Heart right ventricle (tissue), 16 donors: ENCODE data around the gene TMEM190. TPM values are rescaled to one million over a fixed set of nuclear protein-coding genes. Genes with fewer than 3 reads are reported as not detected.

Experiments
- ATAC-seq, 8 donors: fragments of 200-7000 bp; cut with Tn5 transposase; one replicate each; pipeline ENCODE4 v1.9.1; 2020; ENCODE audit warnings: mild to moderate bottlenecking in 8 of 8, moderate library complexity in 8 of 8, moderate number of reproducible peaks in 1 of 8
- DNase-seq, 2 donors: peaks; one replicate each; pipeline ENCODE4 v3.0.0-alpha.2; 2020
- H3K27ac ChIP-seq, 10 donors: fragments of 200-600 bp; sonication (generic) in 2 of 10; one replicate each; pipeline versions ENCODE4 v1.5.0 to v1.8.0; 2020 to 2022; ENCODE audit warnings: mild to moderate bottlenecking in 3 of 10
- H3K27me3 ChIP-seq, 7 donors: fragments of 200-600 bp; one replicate each; pipeline ENCODE4 v1.8.0; 2021 to 2022; ENCODE audit warnings: mild to moderate bottlenecking in 2 of 7
- H3K36me3 ChIP-seq, 9 donors: fragments of 200-600 bp; sonication (generic) in 1 of 9; one replicate each; pipeline versions ENCODE4 v1.5.0 to v1.8.0; 2020 to 2022; ENCODE audit warnings: mild to moderate bottlenecking in 2 of 9
- H3K4me1 ChIP-seq, 9 donors: fragments of 200-600 bp; sonication (generic) in 1 of 9; one replicate each; pipeline versions ENCODE4 v1.5.0 to v1.8.0; 2020 to 2022; ENCODE audit warnings: mild to moderate bottlenecking in 4 of 9
- H3K4me3 ChIP-seq, 10 donors: fragments of 200-600 bp; sonication (generic) in 2 of 10; one replicate each; pipeline versions ENCODE4 v1.5.0 to v1.8.0; 2020 to 2022; ENCODE audit warnings: mild to moderate bottlenecking in 7 of 10, moderate library complexity in 2 of 10
- H3K9me3 ChIP-seq, 11 donors: fragments of 200-600 bp in 10 of 11; sonication (generic) in 2 of 11; one replicate each; pipeline versions ENCODE4 v1.5.0 to v1.8.0; 2013 to 2022; ENCODE audit warnings: mild to moderate bottlenecking in 2 of 11, control low read depth in 1 of 11, moderate library complexity in 1 of 11
- WGBS, 2 donors: extraction: QIAGEN DNeasy Blood & Tissue Kit; methylation state at CpG; one replicate each; pipeline ENCODE4 v1.1.7; 2013; ENCODE audit warnings: inconsistent platforms in 1 of 2; 5-methylcytosine and 5-hydroxymethylcytosine counted together
- intact Hi-C, 10 donors: fragments of 100-400 bp; cut with DNase I; formaldehyde crosslinking; loops; one replicate each; pipeline versions ENCODE4 v1.11.1 to v1.14.2; 2022
- polyA plus RNA-seq, 2 donors: library from polyadenylated mRNA; stranded (reverse); fragments of 200-250 nt; gene quantifications; one replicate each; pipeline ENCODE4 v1.2.3, GENCODE V29; 2013
- total RNA-seq, 10 donors: library from RNA; stranded (reverse); fragmentation: NEBNext Ultra II Directional in 3 of 10; extraction: Animal tissue kit (Norgen Biotek cat#: 25700) in 3 of 10; gene quantifications; one replicate each; pipeline versions ENCODE4 v1.2.1 to v1.2.4, GENCODE V29; 2021 to 2023
- TF ChIP-seq, protein P1 (sequence below), 9 donors: fragments of 200-600 bp; sonication (generic) in 2 of 9; IDR thresholded peaks; one replicate each; pipeline versions ENCODE4 v1.5.0 to v1.8.0; 2021 to 2022; ENCODE audit warnings: antibody characterized with exemption in 9 of 9, mild to moderate bottlenecking in 5 of 9, moderate library complexity in 1 of 9
- donor health status: Arrhythmogenic right ventricular cardiomyopathy.
- donor health status: ischemic (EF 13 %, LVEDD 7.1; RV severe dilation, severe dysfunction).
- donor health status: healthy with polysubstance abuse.
- donor health status: DM: no; HTN: yes; CAD: no.
- donor health status: DM: no; HTN: no; CAD: no.
- donor health status: ischemic (EF 25% LVEDD 6.9; RV normal size, moderate dysfunction).
- donor health status: ischemic (EF 25% LVEDD 5.7; RV mildly dilated, moderate dysfunction).
- donor health status: healthy.
- donor health status: DM: yes; HTN: yes; CAD: no.
- donor health status: Ischemic cardiomyopathy.
- donor health status: ischemic (EF 35%, LVEDD 5.7; RV mildly dilated, moderate dysfunction).
- donor health status: nonischemic (EF 11% LVEDD 7.7; RV severe dilation, severe dysfunction).
- donor health status: DM: yes; HTN: yes; CAD: no.
- donor health status: PGD.
- donor health status: ischemic (EF 29% LVEDD 5.4; RV normal size, mild dysfunction).
- donor health status: nonischemic (EF 23%, LVEDD 6.1; RV moderate dilation, normal function).

TMEM190 gene
- total and polyA plus RNA-seq, 12 donors = not detected

DNA sequence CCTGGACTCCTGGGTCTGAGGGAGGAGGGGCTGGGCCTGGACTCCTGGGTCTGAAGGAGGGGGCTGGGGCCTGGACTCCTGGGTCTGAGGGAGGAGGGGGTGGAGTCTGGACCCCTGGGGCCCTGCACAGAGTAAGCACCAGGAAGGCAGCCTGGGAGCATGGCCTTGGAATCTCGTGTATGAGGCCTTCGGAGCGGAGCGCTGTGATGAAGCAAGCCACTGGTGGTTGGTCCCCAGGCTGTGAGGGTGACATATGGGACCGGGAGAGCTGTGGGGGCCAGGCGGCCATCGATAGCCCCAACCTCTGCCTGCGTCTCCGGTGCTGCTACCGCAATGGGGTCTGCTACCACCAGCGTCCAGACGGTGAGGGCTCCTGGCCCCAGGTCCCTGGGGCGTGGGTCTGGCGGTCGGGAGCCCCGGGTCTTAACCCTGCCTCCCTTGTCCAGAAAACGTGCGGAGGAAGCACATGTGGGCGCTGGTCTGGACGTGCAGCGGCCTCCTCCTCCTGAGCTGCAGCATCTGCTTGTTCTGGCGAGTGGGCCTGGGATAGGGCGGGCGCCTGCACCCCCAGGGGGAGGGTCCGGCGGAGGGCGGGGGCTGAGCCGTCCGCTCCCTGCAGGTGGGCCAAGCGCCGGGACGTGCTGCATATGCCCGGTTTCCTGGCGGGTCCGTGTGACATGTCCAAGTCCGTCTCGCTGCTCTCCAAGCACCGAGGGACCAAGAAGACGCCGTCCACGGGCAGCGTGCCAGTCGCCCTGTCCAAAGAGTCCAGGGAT is 918 bp downstream of the TMEM190 start:
- DNase-seq = no peak
- TF ChIP-seq, protein P1, sequence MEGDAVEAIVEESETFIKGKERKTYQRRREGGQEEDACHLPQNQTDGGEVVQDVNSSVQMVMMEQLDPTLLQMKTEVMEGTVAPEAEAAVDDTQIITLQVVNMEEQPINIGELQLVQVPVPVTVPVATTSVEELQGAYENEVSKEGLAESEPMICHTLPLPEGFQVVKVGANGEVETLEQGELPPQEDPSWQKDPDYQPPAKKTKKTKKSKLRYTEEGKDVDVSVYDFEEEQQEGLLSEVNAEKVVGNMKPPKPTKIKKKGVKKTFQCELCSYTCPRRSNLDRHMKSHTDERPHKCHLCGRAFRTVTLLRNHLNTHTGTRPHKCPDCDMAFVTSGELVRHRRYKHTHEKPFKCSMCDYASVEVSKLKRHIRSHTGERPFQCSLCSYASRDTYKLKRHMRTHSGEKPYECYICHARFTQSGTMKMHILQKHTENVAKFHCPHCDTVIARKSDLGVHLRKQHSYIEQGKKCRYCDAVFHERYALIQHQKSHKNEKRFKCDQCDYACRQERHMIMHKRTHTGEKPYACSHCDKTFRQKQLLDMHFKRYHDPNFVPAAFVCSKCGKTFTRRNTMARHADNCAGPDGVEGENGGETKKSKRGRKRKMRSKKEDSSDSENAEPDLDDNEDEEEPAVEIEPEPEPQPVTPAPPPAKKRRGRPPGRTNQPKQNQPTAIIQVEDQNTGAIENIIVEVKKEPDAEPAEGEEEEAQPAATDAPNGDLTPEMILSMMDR (IDR thresholded peaks at IDR 0.05) = no peak
- intact Hi-C loops = no loop called here
- whole genome bisulfite sequencing, 2 donors = 6 to 9% methylated on average over 43 of the region's 43 CpGs
- Histone ChIP-seq H3K9me3 (no peaks in the 10 kb centered on the region), H3K36me3 (no peaks in the 10 kb centered on the region), H3K27me3 (peaks cover 0 to 50% (median 45%) of the 10 kb centered on the region in 7 donors), H3K4me3 (no peak overlapping the region), H3K4me1 (peaks cover 0 to 14% (median 5%) of the 10 kb centered on the region in 9 donors), H3K27ac (no peak overlapping the region)
- ATAC-seq = peak in 2 of 8 donors; percentile 9 to 18

DNA sequence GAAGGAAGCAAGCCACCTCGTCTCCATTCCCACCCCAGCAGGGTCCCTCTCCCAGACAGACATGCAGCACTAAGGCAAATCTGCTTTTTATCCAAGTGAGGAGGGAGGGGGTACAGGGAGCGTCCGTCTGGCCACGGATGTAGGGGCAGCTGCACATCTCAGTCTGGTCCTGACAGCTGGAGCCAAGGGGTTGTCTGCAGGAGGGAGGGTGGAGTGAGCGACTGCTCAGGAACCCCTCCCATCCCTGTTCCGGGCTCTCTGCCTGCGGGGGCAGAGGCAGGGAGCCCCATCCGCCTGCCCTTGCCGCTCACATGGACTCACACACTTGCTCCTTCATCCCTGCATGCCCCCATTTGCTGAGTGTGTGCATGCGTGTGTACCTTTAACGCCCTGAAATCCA is 2.5 kb downstream of the TMEM190 start:
- WGBS, 2 donors = 56 to 67% methylated on average over 10 to 11 of the region's 11 CpGs
- Histone ChIP-seq H3K27me3 (peaks cover 0 to 37% (median 32%) of the 10 kb centered on the region in 7 donors), H3K4me1 (peaks cover 4 to 18% (median 10%) of the 10 kb centered on the region in 9 donors), H3K9me3 (no peaks in the 10 kb centered on the region), H3K36me3 (no peaks in the 10 kb centered on the region), H3K4me3 (no peak overlapping the region), H3K27ac (no peak overlapping the region)
- DNase-seq (no peak), ATAC-seq (no peak)
- TF ChIP-seq, protein P1 (IDR thresholded peaks at IDR 0.05) = no peak
- intact Hi-C loops = no loop called here

DNA sequence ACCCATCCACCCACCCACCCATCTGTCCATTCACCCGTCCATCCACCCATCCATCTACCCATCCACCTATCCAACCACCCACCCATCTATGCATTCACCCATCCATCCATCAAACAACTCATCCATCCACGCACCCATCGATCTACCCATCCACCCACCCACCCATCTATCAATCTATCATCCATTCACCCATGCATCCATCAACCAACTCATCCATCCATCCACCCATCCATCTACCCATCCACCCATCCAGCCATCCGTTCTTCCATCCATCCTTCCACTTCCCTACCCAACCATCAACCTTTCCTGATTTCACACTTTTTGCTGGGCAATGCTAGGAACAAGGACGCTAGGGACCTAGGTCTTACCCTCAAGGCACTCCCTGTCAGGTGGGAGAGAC is 5.4 kb downstream of the TMEM190 start:
- DNase-seq (no peak), ATAC-seq (no peak)
- 98 to 99% methylated on average over 5 of the region's 5 CpGs for WGBS, 2 donors
- peaks cover 0 to 6% (median 2%) of the 10 kb centered on the region in 9 donors for H3K36me3 ChIP-seq
- TF ChIP-seq, protein P1 (IDR thresholded peaks at IDR 0.05) = no peak
- no peak overlapping the region for H3K27ac ChIP-seq
- H3K27me3 ChIP-seq = peaks cover 0 to 14% (median 8%) of the 10 kb centered on the region in 7 donors
- no peak overlapping the region for H3K4me3 ChIP-seq
- no peaks in the 10 kb centered on the region for H3K9me3 ChIP-seq
- intact Hi-C loops = loop anchor here in 9 of 10 donors (2.0 to 10.0 kb wide), 4 partner anchors 41 to 80 kb away; no protein-coding TSS in a partner anchor
- H3K4me1 ChIP-seq = peaks cover 12 to 32% (median 24%) of the 10 kb centered on the region in 9 donors

DNA sequence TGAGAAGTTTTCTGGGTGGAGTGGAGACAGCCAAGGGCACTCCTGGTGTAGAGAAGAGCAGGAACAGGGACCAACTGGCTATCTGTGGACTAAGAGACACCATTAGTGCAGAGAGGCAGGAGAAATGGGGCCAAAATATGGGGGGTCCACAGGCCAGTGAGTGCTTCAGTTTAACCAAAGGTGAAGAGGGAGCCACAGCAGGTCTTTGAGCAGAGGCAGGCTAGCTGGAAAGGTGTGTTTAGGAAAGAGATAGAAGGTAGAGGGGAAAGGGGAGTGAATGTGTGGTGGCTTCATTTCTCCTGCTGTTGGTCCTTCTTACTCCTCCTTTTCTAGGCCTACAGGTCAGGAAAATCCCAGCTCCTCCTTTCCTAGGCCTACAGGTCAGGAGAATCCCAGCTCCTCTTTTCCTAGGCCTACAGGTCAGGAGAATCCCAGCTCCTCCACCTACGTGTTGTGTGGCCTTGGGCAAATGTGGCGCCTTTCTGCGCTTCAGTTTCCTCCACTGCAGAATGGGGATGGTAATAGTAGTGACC is 6.0 kb downstream of the TMEM190 start:
- 98 to 99% methylated on average over 3 of the region's 3 CpGs for WGBS, 2 donors
- intact Hi-C loops = loop anchor here in 9 of 10 donors (2.0 to 10.0 kb wide), 4 partner anchors 42 to 80 kb away; no protein-coding TSS in a partner anchor
- Histone ChIP-seq H3K4me3 (no peak overlapping the region), H3K27ac (no peak overlapping the region), H3K4me1 (peaks cover 18 to 35% (median 30%) of the 10 kb centered on the region in 9 donors), H3K27me3 (peaks cover 0 to 10% (median 4%) of the 10 kb centered on the region in 7 donors), H3K9me3 (no peaks in the 10 kb centered on the region), H3K36me3 (peaks cover 0 to 11% (median 8%) of the 10 kb centered on the region in 9 donors)
- TF ChIP-seq, protein P1 (IDR thresholded peaks at IDR 0.05) = no peak
- ATAC-seq (no peak), DNase-seq (no peak)
